ENCODE measurements around the gene ZNF521.

ZNF521 gene

DNA sequence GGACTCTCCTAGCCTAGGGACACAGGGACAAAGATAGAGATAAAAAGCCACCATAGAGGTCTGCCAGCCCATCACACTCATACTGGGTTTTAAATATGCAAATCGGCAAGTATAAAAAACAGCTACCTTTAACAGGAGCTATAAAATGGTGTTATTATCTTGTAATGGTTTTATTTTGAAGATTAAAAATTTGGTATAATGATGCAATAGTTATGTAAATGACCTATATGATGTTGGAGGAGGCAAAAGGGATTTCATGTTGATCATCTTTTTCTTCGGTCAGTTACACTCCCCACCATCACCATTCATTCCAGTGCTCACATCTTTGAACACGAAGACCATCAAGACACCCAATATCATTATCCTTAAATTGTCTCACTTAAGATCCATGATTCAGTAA, 11.2 kb downstream of the ZNF521 start:
- in situ Hi-C loops (cut with MboI; ENCODE audit: low pct_unique_long_range_greater_than_20kb, low sequenced_read_pairs, unreplicated experiment): no loop called here
- DNase-seq (ENCODE audit: low spot score): no peak

DNA sequence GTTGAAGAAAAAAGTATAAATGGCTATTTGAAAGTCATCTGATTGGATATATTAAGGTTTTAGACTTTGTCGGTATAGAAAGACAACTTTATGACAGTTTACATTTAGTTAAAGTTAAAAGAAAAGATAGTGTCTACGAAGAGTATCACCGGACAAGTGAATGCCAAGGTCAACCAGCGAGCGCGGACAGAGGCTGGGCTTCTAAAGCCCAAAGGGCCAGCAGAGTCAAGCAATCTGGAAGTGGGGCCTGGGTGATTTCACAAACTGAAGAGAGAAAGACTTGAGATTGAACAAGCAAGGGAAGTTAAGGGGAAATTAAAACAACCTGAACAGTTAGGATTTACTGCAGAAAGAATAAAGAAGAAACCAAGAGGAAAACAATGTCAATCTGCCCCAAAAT, 16.3 kb downstream of the ZNF521 start:
- in situ Hi-C loops (cut with MboI; ENCODE audit: low pct_unique_long_range_greater_than_20kb, low sequenced_read_pairs, unreplicated experiment): no loop called here
- no peak for DNase-seq (ENCODE audit: low spot score)
- TF ChIP-seq, protein P1, sequence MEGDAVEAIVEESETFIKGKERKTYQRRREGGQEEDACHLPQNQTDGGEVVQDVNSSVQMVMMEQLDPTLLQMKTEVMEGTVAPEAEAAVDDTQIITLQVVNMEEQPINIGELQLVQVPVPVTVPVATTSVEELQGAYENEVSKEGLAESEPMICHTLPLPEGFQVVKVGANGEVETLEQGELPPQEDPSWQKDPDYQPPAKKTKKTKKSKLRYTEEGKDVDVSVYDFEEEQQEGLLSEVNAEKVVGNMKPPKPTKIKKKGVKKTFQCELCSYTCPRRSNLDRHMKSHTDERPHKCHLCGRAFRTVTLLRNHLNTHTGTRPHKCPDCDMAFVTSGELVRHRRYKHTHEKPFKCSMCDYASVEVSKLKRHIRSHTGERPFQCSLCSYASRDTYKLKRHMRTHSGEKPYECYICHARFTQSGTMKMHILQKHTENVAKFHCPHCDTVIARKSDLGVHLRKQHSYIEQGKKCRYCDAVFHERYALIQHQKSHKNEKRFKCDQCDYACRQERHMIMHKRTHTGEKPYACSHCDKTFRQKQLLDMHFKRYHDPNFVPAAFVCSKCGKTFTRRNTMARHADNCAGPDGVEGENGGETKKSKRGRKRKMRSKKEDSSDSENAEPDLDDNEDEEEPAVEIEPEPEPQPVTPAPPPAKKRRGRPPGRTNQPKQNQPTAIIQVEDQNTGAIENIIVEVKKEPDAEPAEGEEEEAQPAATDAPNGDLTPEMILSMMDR (IDR thresholded peaks at IDR 0.05; ENCODE audit: extremely low read depth, insufficient read depth, missing control alignments): no peak

More for the DNA sequence above, 11.2 kb downstream of the ZNF521 start:
- TF ChIP-seq, protein P1 (IDR thresholded peaks at IDR 0.05; ENCODE audit: extremely low read depth, insufficient read depth, missing control alignments): no peak

DNA sequence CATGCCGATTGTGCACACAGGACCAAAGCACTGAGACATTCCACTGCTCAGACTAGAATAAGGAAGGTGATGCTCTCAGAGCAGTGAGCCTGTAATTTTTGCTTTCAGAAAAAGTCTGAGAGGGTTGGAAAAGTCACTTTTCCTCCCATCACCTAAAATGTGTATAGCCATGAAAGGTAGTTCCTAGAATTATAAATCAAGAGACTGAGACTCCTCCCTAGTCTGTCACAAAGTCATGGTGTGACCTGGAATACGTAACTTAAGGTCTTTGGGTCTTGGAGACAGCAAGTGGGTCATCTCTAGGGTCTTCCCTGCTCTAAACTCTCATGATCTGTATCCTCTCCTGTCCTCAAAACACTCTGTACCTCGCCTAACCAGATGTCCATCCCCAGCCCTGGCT, 16.9 kb downstream of the ZNF521 start:
- in situ Hi-C loops (cut with MboI; ENCODE audit: low pct_unique_long_range_greater_than_20kb, low sequenced_read_pairs, unreplicated experiment): no loop called here
- TF ChIP-seq, protein P1 (IDR thresholded peaks at IDR 0.05; ENCODE audit: extremely low read depth, insufficient read depth, missing control alignments): no peak
- DNase-seq (ENCODE audit: low spot score): no peak

DNA sequence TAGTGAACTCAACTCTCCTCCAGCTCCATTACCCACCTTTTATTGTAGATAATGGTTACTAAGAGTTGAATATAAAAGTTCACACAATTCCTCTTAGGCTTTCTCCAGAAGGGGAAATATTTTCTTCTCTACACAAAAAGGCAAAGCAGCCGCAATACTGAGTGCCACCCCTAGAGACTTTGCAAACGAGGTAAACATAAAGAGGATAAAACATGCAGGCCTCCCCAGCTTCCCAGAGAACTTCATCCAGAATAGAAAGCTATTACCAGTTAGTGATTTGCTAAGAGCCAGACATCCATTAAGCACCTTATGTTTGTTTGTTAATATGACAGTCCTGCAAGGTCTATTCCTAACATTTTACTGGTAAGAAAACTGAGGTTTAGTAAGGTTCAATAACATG, 17.4 kb downstream of the ZNF521 start:
- no peak for DNase-seq (ENCODE audit: low spot score)
- TF ChIP-seq, protein P1 (IDR thresholded peaks at IDR 0.05; ENCODE audit: extremely low read depth, insufficient read depth, missing control alignments): no peak
- in situ Hi-C loops (cut with MboI; ENCODE audit: low pct_unique_long_range_greater_than_20kb, low sequenced_read_pairs, unreplicated experiment): no loop called here

DNA sequence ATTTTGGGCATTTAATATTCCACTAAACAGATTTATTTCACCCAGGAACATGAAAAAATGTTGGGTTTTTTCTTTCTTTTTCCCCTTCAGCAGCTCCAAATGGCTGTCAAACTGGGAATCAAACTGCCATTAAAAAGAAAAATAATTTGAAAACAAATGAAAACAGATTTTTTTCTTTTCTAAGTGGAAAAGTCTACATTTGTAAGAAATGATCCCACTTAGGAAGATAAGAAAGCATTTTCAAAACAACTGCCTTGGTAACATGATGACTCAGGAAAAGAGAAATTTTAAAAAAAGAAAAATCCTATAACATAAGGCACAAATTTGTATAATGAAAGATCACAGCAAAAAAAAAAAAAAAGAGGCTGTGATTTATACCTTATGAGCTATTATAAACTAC, 20.0 kb downstream of the ZNF521 start:
- DNase-seq (ENCODE audit: low spot score): no peak

DNA sequence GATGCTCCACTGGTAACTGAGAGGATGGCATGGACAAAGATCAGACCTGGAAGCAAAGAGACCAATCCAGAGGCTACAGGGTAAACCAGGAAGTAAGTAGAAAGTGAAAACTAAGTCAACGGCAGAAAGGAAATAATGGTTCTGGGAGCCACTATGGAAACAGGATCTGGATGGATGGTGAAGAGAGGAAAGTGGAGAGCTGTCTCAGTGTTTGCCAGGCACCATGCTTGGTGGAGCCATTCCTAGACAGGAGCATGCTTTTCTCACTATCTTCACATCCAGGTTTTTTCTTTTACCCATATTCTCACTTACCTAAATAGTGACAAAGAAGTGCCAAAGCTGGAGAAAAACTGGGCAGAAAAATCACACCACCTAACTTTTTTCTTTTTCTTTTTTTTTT, 22.2 kb downstream of the ZNF521 start:
- TF ChIP-seq, protein P1 (IDR thresholded peaks at IDR 0.05; ENCODE audit: extremely low read depth, insufficient read depth, missing control alignments): no peak
- DNase-seq (ENCODE audit: low spot score): no peak
- in situ Hi-C loops (cut with MboI; ENCODE audit: low pct_unique_long_range_greater_than_20kb, low sequenced_read_pairs, unreplicated experiment): no loop called here

More for the DNA sequence above, 20.0 kb downstream of the ZNF521 start:
- TF ChIP-seq, protein P1 (IDR thresholded peaks at IDR 0.05; ENCODE audit: extremely low read depth, insufficient read depth, missing control alignments): no peak
- in situ Hi-C loops (cut with MboI; ENCODE audit: low pct_unique_long_range_greater_than_20kb, low sequenced_read_pairs, unreplicated experiment): no loop called here

DNA sequence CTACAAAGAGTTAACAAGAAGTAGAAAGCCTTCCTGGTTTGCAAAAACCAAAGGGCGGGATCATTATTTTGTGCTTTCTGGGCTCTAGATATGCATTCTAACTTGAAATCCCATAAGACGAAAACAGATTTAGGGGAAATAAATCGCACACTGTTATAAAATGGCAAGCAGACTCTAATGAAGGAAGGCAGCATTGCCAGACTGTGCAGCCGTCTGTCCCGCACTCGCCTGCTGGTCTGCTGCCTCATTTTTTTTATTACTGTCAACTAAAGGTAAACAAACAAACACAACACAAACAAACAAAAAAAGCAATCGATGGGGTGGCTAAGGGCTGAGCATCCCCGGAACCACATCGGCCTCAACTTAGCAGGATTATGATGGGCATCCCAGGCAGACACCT, 24.4 kb downstream of the ZNF521 start:
- no peak for DNase-seq (ENCODE audit: low spot score)
- TF ChIP-seq, protein P1 (IDR thresholded peaks at IDR 0.05; ENCODE audit: extremely low read depth, insufficient read depth, missing control alignments): no peak
- in situ Hi-C loops (cut with MboI; ENCODE audit: low pct_unique_long_range_greater_than_20kb, low sequenced_read_pairs, unreplicated experiment): no loop called here
